GM23338 (cell line): ENCODE data around the gene PROS1.
"Not testable (repeated sequence)": the region's sequence is repeated elsewhere in the genome, so short reads cannot be mapped to it uniquely, and the experiment has no call there.

ENCODE experiments used
- CREB1 ChIP-seq: fragments of 250-450 bp; sonication (Bioruptor Pico); IDR thresholded peaks from 2 replicates; pipeline ENCODE4 v1.5.0; 2020; ENCODE audit warnings: low read depth, mild to moderate bottlenecking, moderate library complexity
- CTCF ChIP-seq, 2 experiments: fragments of 200-600 bp in 1 of 2; sonication (generic) in 1 of 2; conservative IDR thresholded peaks; 2 replicates each; pipeline versions ENCODE4 v1.5.1 to v1.6.1; 2016 to 2017; ENCODE audit warnings: antibody characterized with exemption in 2 of 2, low read depth in 2 of 2, mild to moderate bottlenecking in 2 of 2, moderate library complexity in 1 of 2
- ETS1 ChIP-seq: IDR thresholded peaks from 2 replicates; pipeline ENCODE4 v1.6.1; 2016; ENCODE audit warnings: antibody characterized with exemption
- EZH2 ChIP-seq: fragments of 200-600 bp; sonication (generic); IDR thresholded peaks from one replicate; pipeline ENCODE4 v1.8.0; 2017; ENCODE audit warnings: antibody characterized with exemption, mild to moderate bottlenecking, low read depth; ENCODE audit not compliant: unreplicated experiment
- JUNB ChIP-seq: IDR thresholded peaks from one replicate; pipeline ENCODE4 v1.6.1; 2016; ENCODE audit warnings: antibody characterized with exemption; ENCODE audit not compliant: unreplicated experiment
- POLR2AphosphoS5 ChIP-seq: IDR thresholded peaks from 2 replicates; pipeline ENCODE4 v1.6.1; 2016; ENCODE audit warnings: antibody characterized with exemption, low read depth
- REST ChIP-seq: IDR thresholded peaks from one replicate; pipeline ENCODE4 v1.6.1; 2018; ENCODE audit warnings: antibody characterized with exemption; ENCODE audit not compliant: unreplicated experiment
- ZNF114 ChIP-seq: fragments of 250-450 bp; sonication (Bioruptor Pico); IDR thresholded peaks from 2 replicates; pipeline ENCODE4 v1.5.0; 2020; ENCODE audit warnings: mild to moderate bottlenecking, moderate library complexity

- not testable (repeated sequence) for TF ChIP-seq CTCF (conservative IDR thresholded peaks at IDR 0.05; ENCODE audit: low read depth in 2 of 2); REST; POLR2AphosphoS5; EZH2; ETS1; CREB1; ZNF114 (CRISPR knock-in tag); JUNB
Measured at GRCh38 chr3:93937485-93937884, 36.2 kb downstream of the PROS1 start.
